Choroid plexus epithelial cell (primary cell): ENCODE results near the gene ANTXR1.

Experiments used
- DNase-seq: peaks from one replicate; pipeline ENCODE4 v3.0.0-alpha.2; 2010; ENCODE audit warnings: low read depth
- H3K4me3 ChIP-seq: 2 replicates; pipeline ENCODE4 v1.5.1; 2011; ENCODE audit warnings: low read depth, mild to moderate bottlenecking, control low read depth, low read length, moderate library complexity
- CTCF ChIP-seq: conservative IDR thresholded peaks from 2 replicates; pipeline ENCODE4 v1.5.1; 2011; ENCODE audit warnings: low read depth, mild to moderate bottlenecking, control low read depth, inconsistent platforms, low read length, moderate library complexity

ANTXR1 gene

GRCh38 chr2:69021727-69022126 is 8.7 kb downstream of the ANTXR1 start:
- no peak for DNase-seq
- H3K4me3 ChIP-seq, result no peak overlapping the region
- TF ChIP-seq CTCF, result no peak

DNA sequence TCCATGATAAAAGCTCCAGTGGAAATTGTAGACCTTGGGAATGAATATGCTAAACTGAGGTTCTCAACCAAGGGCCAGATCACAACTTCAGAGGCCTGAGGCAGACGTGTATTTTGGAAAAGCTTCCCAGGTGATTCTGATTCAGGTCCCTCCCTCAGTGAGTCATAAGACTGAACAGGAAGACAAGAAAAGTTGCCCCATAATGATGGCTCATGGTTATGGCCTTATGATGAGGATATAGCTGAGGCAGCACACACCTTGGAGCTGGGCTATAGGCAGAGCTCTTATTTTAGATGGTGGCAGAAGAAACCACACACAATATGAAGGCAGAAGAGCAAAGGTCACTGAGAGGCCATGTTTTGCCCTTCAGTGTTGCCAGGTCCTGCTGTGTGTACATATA is 9.6 kb downstream of the ANTXR1 start:
- no peak overlapping the region for H3K4me3 ChIP-seq
- no peak for TF ChIP-seq CTCF
- no peak for DNase-seq

GRCh38 chr2:69023236-69023635 is 10.3 kb downstream of the ANTXR1 start:
- no peak for DNase-seq

DNA sequence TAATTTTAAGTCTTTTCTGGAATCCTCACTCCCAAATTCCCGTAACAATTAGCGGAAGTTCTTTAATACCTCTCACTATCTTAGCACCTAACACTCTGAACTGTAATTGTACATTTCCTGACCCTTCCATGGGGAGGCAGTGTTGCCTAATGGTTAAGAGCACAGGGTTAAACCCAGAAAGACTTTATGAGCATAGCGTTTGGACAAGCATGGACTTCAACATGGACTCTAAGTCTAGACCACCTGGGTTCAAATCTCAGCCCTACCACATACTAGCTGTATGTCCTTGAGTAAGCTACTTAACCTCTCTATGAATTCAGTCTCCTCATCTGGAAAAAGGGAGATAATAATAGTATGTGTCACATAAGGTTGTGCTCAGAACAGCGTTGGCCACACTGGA is 13.0 kb downstream of the ANTXR1 start:
- peak; percentile 71 for TF ChIP-seq CTCF
- peak; percentile 74 for DNase-seq
- H3K4me3 ChIP-seq, result no peak overlapping the region

More at GRCh38 chr2:69023236-69023635, 10.3 kb downstream of the ANTXR1 start:
- no peak for TF ChIP-seq CTCF
- no peak overlapping the region for H3K4me3 ChIP-seq

DNA sequence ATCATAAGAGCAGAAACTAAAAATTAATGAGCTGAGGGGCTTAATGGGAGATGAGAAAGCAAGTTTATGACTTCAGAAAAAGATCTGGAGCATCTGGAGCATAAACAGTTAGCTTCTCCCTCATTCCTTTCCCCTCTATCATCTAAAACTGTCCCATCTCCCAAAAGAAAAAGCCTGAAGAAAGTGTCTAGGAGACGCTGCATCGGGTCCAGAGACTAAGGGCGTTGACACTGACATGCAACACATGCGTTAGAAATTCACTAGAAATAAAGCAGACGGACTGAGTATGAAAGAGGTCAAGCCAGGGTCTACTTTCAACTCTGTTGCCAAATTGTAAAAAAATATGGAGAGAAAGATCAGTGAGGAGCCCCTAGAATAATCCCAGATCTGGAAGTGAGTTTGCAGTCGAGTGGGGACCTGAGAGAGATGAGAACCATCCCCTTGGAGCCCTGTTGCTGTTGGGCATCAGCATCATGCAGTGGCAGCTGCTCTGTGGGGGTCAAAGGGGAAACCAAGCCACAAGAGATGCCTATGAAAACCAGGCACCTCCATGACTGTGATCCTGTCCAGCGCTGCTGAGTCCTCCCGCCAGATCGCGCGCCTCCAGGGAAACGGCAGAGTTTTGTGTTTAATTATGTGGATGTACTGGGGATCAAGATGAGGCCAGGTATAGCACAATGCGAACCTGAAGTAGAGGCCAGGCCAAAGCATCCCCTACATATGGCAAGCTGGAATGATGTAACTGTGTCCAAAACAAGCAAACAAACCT is 13.9 kb downstream of the ANTXR1 start:
- DNase-seq, result no peak
- H3K4me3 ChIP-seq, result no peak overlapping the region
- no peak for TF ChIP-seq CTCF

DNA sequence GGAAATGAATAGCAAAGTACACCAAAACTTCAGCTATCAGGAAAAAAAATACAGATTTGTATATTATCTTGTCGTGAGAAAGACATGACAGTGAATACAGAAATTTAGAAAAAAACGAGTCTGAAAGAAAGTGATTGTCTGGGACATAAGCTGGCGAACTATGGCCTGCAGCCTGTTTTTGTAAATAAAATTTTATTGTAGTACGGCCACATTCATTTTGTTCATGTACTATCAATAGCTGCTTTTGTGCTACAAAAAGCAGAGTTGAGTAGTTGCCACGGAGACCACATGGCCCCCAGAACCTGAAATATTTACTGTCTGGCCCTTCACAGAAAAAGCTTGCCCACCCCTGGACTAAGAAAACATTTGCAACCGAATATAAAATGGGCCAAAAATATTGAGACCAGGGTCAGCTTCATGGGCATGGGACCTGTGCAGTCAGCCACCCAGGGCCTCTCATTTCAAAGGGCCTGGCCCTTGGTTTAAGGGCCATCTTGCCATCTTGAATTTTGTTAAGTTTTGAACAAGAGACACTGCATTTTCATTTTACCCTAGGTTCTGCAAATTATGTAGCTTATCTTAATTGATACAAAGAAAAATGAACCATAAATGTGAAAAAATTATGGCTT is 17.9 kb downstream of the ANTXR1 start:
- DNase-seq, result no peak
- no peak for TF ChIP-seq CTCF

DNA sequence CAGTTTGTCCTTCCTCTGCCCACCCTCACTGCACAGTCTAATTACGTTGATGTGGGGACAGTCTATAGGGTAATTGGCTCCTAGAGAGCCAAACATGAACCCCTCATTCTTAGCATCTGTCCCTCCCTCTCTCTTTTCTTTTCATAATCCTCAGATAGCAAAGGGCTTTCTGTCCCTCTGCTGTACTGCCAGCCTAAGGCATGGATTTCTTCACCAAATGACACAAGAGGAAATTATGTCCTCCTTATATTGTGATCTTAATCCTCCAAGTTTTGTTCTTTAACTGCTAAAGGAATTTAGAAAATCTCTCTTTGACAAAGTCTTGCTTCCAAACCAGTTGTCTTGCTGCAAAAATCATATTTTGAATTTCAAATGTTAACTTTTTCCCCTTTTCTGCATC is 18.5 kb downstream of the ANTXR1 start:
- H3K4me3 ChIP-seq, result no peak overlapping the region
- TF ChIP-seq CTCF, result no peak
- no peak for DNase-seq

More for the DNA sequence above, 17.9 kb downstream of the ANTXR1 start:
- H3K4me3 ChIP-seq, result no peak overlapping the region
